Gastroesophageal sphincter (tissue), 3 donors: ENCODE data around the gene MMP2.

Experiments used
- CTCF ChIP-seq, 4 experiments: fragments of 200-600 bp in 2 of 4; fragments of 450-650 bp in 2 of 4; sonication (generic) in 1 of 4; IDR thresholded peaks; one replicate each; pipeline ENCODE4 v1.5.1; 2017 to 2019; ENCODE audit warnings: antibody characterized with exemption in 4 of 4, mild to moderate bottlenecking in 2 of 4, moderate library complexity in 2 of 4
- EP300 ChIP-seq: sonication (generic); formaldehyde crosslinking; IDR thresholded peaks from one replicate; pipeline ENCODE4 v1.6.1; 2017; ENCODE audit warnings: antibody characterized with exemption, mild to moderate bottlenecking
- POLR2A ChIP-seq, 2 donors: fragments of 450-650 bp; IDR thresholded peaks; one replicate each; pipeline ENCODE4 v1.6.1; 2017; ENCODE audit warnings: antibody characterized with exemption in 2 of 2, mild to moderate bottlenecking in 2 of 2, moderate library complexity in 1 of 2
- POLR2AphosphoS5 ChIP-seq: sonication (generic); formaldehyde crosslinking; IDR thresholded peaks from one replicate; pipeline ENCODE4 v1.6.1; 2017; ENCODE audit warnings: antibody characterized with exemption

GRCh38 chr16:55508271-55508921 lies 29.4 kb downstream of the MMP2 start:
- TF ChIP-seq POLR2A (IDR thresholded peaks at IDR 0.05) (no peak), CTCF (IDR thresholded peaks at IDR 0.05) (no peak), EP300 (no peak), POLR2AphosphoS5 (no peak)
